Spleen (tissue), 11 donors: ENCODE data around the gene TBC1D19. TPM values are rescaled to one million over a fixed set of nuclear protein-coding genes. Genes with fewer than 3 reads are reported as not detected.

Experiments used
- DNase-seq: peaks from one replicate; pipeline ENCODE4 v3.0.0-alpha.2; 2020
- H3K27ac ChIP-seq, 8 donors: fragments of 200-600 bp; sonication (generic) in 7 of 8; 1 replicate in 4 of 8; 2 replicates in 4 of 8; pipeline versions ENCODE4 v1.5.0 to v1.8.0; 2016 to 2021; ENCODE audit warnings: inconsistent platforms in 4 of 8, mild to moderate bottlenecking in 4 of 8, moderate library complexity in 1 of 8
- H3K27me3 ChIP-seq, 7 donors: fragments of 200-600 bp; sonication (generic) in 6 of 7; replicated peaks in 1 of 7; 1 replicate in 4 of 7; 2 replicates in 3 of 7; pipeline versions ENCODE4 v1.5.0 to v1.8.0; 2016 to 2021; ENCODE audit warnings: inconsistent platforms in 3 of 7, mild to moderate bottlenecking in 1 of 7
- H3K36me3 ChIP-seq, 6 donors: fragments of 200-600 bp; sonication (generic) in 5 of 6; 1 replicate in 4 of 6; 2 replicates in 2 of 6; pipeline versions ENCODE4 v1.5.0 to v1.8.0; 2016 to 2021; ENCODE audit warnings: inconsistent platforms in 2 of 6
- H3K4me1 ChIP-seq, 6 donors: fragments of 200-600 bp; sonication (generic) in 5 of 6; 1 replicate in 3 of 6; 2 replicates in 3 of 6; pipeline versions ENCODE4 v1.5.0 to v1.8.0; 2016 to 2021; ENCODE audit warnings: inconsistent platforms in 3 of 6
- H3K4me3 ChIP-seq, 8 donors: fragments of 200-600 bp; sonication (generic) in 7 of 8; 1 replicate in 4 of 8; 2 replicates in 4 of 8; pipeline versions ENCODE4 v1.5.0 to v1.8.0; 2016 to 2021; ENCODE audit warnings: inconsistent platforms in 4 of 8, mild to moderate bottlenecking in 4 of 8, moderate library complexity in 2 of 8
- H3K9me3 ChIP-seq, 8 donors: fragments of 200-600 bp; sonication (generic) in 7 of 8; 1 replicate in 4 of 8; 2 replicates in 4 of 8; pipeline versions ENCODE4 v1.5.0 to v1.8.0; 2016 to 2021; ENCODE audit warnings: inconsistent platforms in 4 of 8
- CTCF ChIP-seq, 11 experiments: fragments of 200-600 bp in 7 of 11; fragments of 450-650 bp in 4 of 11; sonication (generic) in 4 of 11; IDR thresholded peaks in 8 of 11; conservative IDR thresholded peaks in 3 of 11; 1 replicate in 7 of 11; 2 replicates in 4 of 11; pipeline versions ENCODE4 v1.4.0 to v1.8.0; 2016 to 2021; ENCODE audit warnings: antibody characterized with exemption in 11 of 11, inconsistent platforms in 4 of 11, mild to moderate bottlenecking in 1 of 11
- POLR2A ChIP-seq, 3 donors: fragments of 450-650 bp; IDR thresholded peaks; one replicate each; pipeline ENCODE4 v1.5.1; 2017; ENCODE audit warnings: antibody characterized with exemption in 3 of 3, mild to moderate bottlenecking in 1 of 3
- POLR2AphosphoS5 ChIP-seq, 3 donors: sonication (generic); formaldehyde crosslinking; IDR thresholded peaks; one replicate each; pipeline ENCODE4 v1.5.1; 2017; ENCODE audit warnings: antibody characterized with exemption in 3 of 3
- WGBS, 5 donors: extraction: QIAGEN DNeasy Blood & Tissue Kit in 3 of 5; methylation state at CpG; one replicate each; pipeline versions ENCODE4 v1.1.5 to v1.1.7; 2013 to 2018; 5-methylcytosine and 5-hydroxymethylcytosine counted together
- intact Hi-C: fragments of 100-400 bp; cut with DNase I; formaldehyde crosslinking; loops from one replicate; pipeline ENCODE4 v1.15.0; 2023; ENCODE audit warnings: low total_unique reads
- polyA plus RNA-seq, 3 donors: library from polyadenylated mRNA; stranded (reverse); fragments of 200-250 nt; gene quantifications; one replicate each; pipeline ENCODE4 v1.2.1, GENCODE V29; 2013
- total RNA-seq, 7 donors: library from RNA; depleted of rRNA in 3 of 7; stranded (reverse); fragments of >200 nt in 3 of 7; fragmentation: NEBNext Ultra II Directional in 4 of 7; extraction: Animal tissue kit (Norgen Biotek cat#: 25700) in 4 of 7; gene quantifications; one replicate each; pipeline versions ENCODE4 v1.1.0 to v1.2.1, GENCODE V29; 2016 to 2021
- donor health status: healthy with polysubstance abuse.
- donor health status: DM: no; HTN: no; CAD: no; lungs with moderate emphysema.
- donor health status: DM: no; HTN: no; CAD: no.
- donor health status: Bipolar disorder and iron deficiency.
- donor health status: healthy.
- donor health status: DM: no; HTN: no; CAD: no.
- donor health status: DM: yes; HTN: yes; CAD: no.

The TBC1D19 gene
- total and polyA plus RNA-seq, 10 donors = 1.1 to 18.0 (median 8.4) TPM

- Histone ChIP-seq H3K9me3 (no peaks in the 10 kb centered on the region), H3K4me1 (no peaks in the 10 kb centered on the region), H3K27ac (no peak overlapping the region), H3K36me3 (no peaks in the 10 kb centered on the region), H3K27me3 (no peaks in the 10 kb centered on the region), H3K4me3 (no peak overlapping the region)
- TF ChIP-seq POLR2AphosphoS5 (IDR thresholded peaks at IDR 0.05) = no peak
- no peak for TF ChIP-seq POLR2A (IDR thresholded peaks at IDR 0.05)
- no peak for TF ChIP-seq CTCF (IDR thresholded peaks at IDR 0.05 in 8 of 11, conservative IDR thresholded peaks at IDR 0.05 in 3 of 11)
- WGBS, 5 donors = 94 to 97% (median 95%) methylated on average over 6 of the region's 6 CpGs
- intact Hi-C loops = no loop called here
- DNase-seq = no peak
Observed at GRCh38 chr4:26594778-26595177, 10.9 kb downstream of the TBC1D19 start.

- intact Hi-C loops = no loop called here
- no peaks in the 10 kb centered on the region for H3K27me3 ChIP-seq
- peaks cover 0 to 5% (median 0%) of the 10 kb centered on the region in 8 donors for H3K9me3 ChIP-seq
- H3K27ac ChIP-seq = no peak overlapping the region
- 84 to 100% (median 93%) methylated on average over 1 of the region's 1 CpG for WGBS, 5 donors
- H3K4me1 ChIP-seq = no peaks in the 10 kb centered on the region
- no peak for TF ChIP-seq POLR2AphosphoS5 (IDR thresholded peaks at IDR 0.05)
- TF ChIP-seq POLR2A (IDR thresholded peaks at IDR 0.05) = no peak
- no peak for TF ChIP-seq CTCF (IDR thresholded peaks at IDR 0.05 in 8 of 11, conservative IDR thresholded peaks at IDR 0.05 in 3 of 11)
- DNase-seq = no peak
- H3K36me3 ChIP-seq = no peaks in the 10 kb centered on the region
- no peak overlapping the region for H3K4me3 ChIP-seq
Observed at GRCh38 chr4:26596843-26597242, 13.0 kb downstream of the TBC1D19 start.

- Histone ChIP-seq H3K27ac (no peak overlapping the region), H3K27me3 (no peaks in the 10 kb centered on the region), H3K36me3 (no peaks in the 10 kb centered on the region), H3K9me3 (peaks cover 0 to 5% (median 0%) of the 10 kb centered on the region in 8 donors), H3K4me3 (no peak overlapping the region), H3K4me1 (no peaks in the 10 kb centered on the region)
- DNase-seq = no peak
- TF ChIP-seq CTCF (IDR thresholded peaks at IDR 0.05 in 8 of 11, conservative IDR thresholded peaks at IDR 0.05 in 3 of 11) = no peak
- TF ChIP-seq POLR2A (IDR thresholded peaks at IDR 0.05) = no peak
- no peak for TF ChIP-seq POLR2AphosphoS5 (IDR thresholded peaks at IDR 0.05)
- intact Hi-C loops = no loop called here
- WGBS, 5 donors = 92 to 100% (median 97%) methylated on average over 1 of the region's 1 CpG
Observed at GRCh38 chr4:26601204-26601603, 17.3 kb downstream of the TBC1D19 start.

GRCh38 chr4:26607776-26608175 lies 23.9 kb downstream of the TBC1D19 start:
- 85 to 92% (median 88%) methylated on average over 2 of the region's 2 CpGs for WGBS, 5 donors
- DNase-seq = no peak
- no peak overlapping the region for H3K27ac ChIP-seq
- intact Hi-C loops = no loop called here
- no peaks in the 10 kb centered on the region for H3K9me3 ChIP-seq
- TF ChIP-seq CTCF (IDR thresholded peaks at IDR 0.05 in 8 of 11, conservative IDR thresholded peaks at IDR 0.05 in 3 of 11) (no peak), POLR2A (IDR thresholded peaks at IDR 0.05) (no peak), POLR2AphosphoS5 (IDR thresholded peaks at IDR 0.05) (no peak)
- peaks cover 0 to 13% (median 4%) of the 10 kb centered on the region in 6 donors for H3K4me1 ChIP-seq
- H3K36me3 ChIP-seq = no peaks in the 10 kb centered on the region
- H3K27me3 ChIP-seq = no peaks in the 10 kb centered on the region
- no peak overlapping the region for H3K4me3 ChIP-seq
